Karpas-422 (cell line): Measurements from ENCODE around the gene ZNF282. TPM values are rescaled to one million over a fixed set of nuclear protein-coding genes. Genes with fewer than 3 reads are reported as not detected.

Source experiments
- DNase-seq: peaks from one replicate; pipeline ENCODE4 v3.0.0-alpha.2; 2015
- H2AFZ ChIP-seq: fragments of 200-600 bp; sonication (generic); 2 replicates; pipeline ENCODE4 v1.6.1; 2014; ENCODE audit warnings: antibody characterized with exemption, low read length, mixed read lengths
- H3K27ac ChIP-seq: fragments of 200-600 bp; sonication (generic); 2 replicates; pipeline ENCODE4 v1.5.1; 2014; ENCODE audit warnings: mild to moderate bottlenecking, low read length, moderate library complexity
- H3K27me3 ChIP-seq: fragments of 200-600 bp; sonication (generic); 2 replicates; pipeline ENCODE4 v1.6.1; 2014; ENCODE audit warnings: low read length, mixed read lengths
- H3K36me3 ChIP-seq: fragments of 200-600 bp; sonication (generic); 2 replicates; pipeline ENCODE4 v1.6.1; 2014; ENCODE audit warnings: low read length, mixed read lengths; ENCODE audit not compliant: insufficient read depth
- H3K4me1 ChIP-seq: fragments of 200-600 bp; sonication (generic); 2 replicates; pipeline ENCODE4 v1.6.1; 2014; ENCODE audit warnings: mild to moderate bottlenecking, low read length, mixed read lengths
- H3K4me2 ChIP-seq: fragments of 200-600 bp; sonication (generic); 2 replicates; pipeline ENCODE4 v1.6.1; 2014; ENCODE audit warnings: low read length, low read depth, mild to moderate bottlenecking; ENCODE audit not compliant: poor library complexity, severe bottlenecking
- H3K4me3 ChIP-seq: fragments of 200-600 bp; sonication (generic); 2 replicates; pipeline ENCODE4 v1.5.1; 2014; ENCODE audit warnings: mild to moderate bottlenecking, antibody characterized with exemption, low read length, mixed read lengths
- H3K79me2 ChIP-seq: fragments of 200-600 bp; sonication (generic); 2 replicates; pipeline ENCODE4 v1.6.1; 2014; ENCODE audit warnings: mild to moderate bottlenecking, low read length, mixed read lengths
- H3K9ac ChIP-seq: fragments of 200-600 bp; sonication (generic); 2 replicates; pipeline ENCODE4 v1.6.0; 2014; ENCODE audit warnings: low read length
- H3K9me2 ChIP-seq: fragments of 200-600 bp; sonication (generic), shearing (Covaris generic); replicated peaks from 2 replicates; pipeline ENCODE4 v1.6.0; 2014; ENCODE audit warnings: mild to moderate bottlenecking, low read length, moderate library complexity; ENCODE audit not compliant: insufficient read depth
- H3K9me3 ChIP-seq: fragments of 300-700, 200-600 bp; sonication (generic); 2 replicates; pipeline ENCODE4 v1.6.1; 2014; ENCODE audit warnings: low read length, mixed read lengths
- H4K20me1 ChIP-seq: fragments of 200-600 bp; sonication (generic); 2 replicates; pipeline ENCODE4 v1.6.1; 2014; ENCODE audit warnings: mild to moderate bottlenecking, antibody characterized with exemption, low read length, low read depth; ENCODE audit not compliant: insufficient read depth
- total RNA-seq: library from RNA; depleted of rRNA; stranded (reverse); fragments of >200 nt; shearing (Covaris generic); gene quantifications from 2 replicates; pipeline ENCODE4 v1.2.3, GENCODE V29; 2014; ENCODE audit warnings: low replicate concordance; rRNA removed

The ZNF282 gene
- 20.7 and 20.8 TPM in 2 replicates for total RNA-seq

DNA sequence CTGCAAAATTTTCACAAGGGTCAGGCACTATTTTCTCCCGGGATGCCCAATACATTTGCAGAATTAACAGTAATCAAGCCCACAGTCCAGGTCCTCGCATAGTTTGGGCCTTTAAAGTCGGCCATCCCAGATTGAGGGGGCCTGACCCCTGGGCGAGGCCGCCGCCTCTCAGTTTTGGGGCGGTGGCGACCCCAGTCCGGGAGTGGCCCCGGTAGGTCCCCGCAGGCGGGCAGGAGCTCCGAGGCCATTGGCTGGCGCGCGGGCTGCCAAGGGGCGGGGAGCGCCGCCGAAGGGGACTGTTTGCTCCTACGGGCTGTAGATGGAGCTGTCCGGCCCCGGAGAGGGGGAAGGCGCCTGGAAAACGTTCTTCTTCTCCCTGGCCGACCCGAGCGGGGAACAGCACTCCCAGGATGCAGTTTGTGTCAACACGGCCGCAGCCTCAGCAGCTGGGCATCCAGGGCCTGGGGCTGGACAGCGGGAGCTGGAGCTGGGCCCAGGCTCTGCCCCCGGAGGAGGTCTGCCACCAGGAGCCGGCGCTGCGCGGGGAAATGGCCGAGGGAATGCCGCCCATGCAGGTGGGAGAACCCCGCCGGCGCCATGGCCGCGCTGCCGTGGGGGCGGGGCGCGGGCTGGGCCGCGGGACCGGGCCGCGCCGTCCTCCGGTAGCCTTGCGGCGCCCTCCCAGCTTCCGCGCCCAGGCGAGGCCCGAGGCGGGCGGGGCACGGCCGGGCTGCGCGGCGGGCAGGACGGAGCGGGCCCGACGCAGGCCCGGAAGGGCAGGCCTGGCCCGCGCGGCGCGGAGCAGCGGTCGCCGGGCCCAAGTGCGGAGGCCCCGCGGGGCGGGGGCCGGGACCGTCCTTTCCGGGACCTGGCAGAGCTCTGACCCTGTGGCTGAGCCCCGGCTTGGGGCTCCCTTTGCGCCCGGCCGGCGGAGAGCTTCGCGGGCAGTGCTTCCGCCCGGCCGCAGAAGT, at the start of gene ZNF282:
Gene ZNF282 (plus strand): TSS at position 367 of the 971 bp plus-strand sequence. CDS start 44 bp downstream, at position 411.
- H3K27me3 ChIP-seq, result no peaks in the 10 kb centered on the region
- H3K4me2 ChIP-seq, result peak within 1 kb of the TSS; percentile 90
- H3K79me2 ChIP-seq, result peaks cover 47% of the 10 kb centered on the region
- peaks cover 23% of the 10 kb centered on the region for H3K36me3 ChIP-seq
- H3K4me3 ChIP-seq, result peak within 1 kb of the TSS; percentile 99
- peak within 1 kb of the TSS; percentile 99 for H3K9ac ChIP-seq
- peak within 1 kb of the TSS; percentile 98 for H2AFZ ChIP-seq
- peak within 1 kb of the TSS; percentile 69 for H3K27ac ChIP-seq
- H4K20me1 ChIP-seq, result no peaks in the 10 kb centered on the region
- no peaks in the 10 kb centered on the region for H3K9me2 ChIP-seq
- peaks cover 32% of the 10 kb centered on the region for H3K4me1 ChIP-seq
- peak; percentile 92 for DNase-seq
- no peaks in the 10 kb centered on the region for H3K9me3 ChIP-seq

DNA sequence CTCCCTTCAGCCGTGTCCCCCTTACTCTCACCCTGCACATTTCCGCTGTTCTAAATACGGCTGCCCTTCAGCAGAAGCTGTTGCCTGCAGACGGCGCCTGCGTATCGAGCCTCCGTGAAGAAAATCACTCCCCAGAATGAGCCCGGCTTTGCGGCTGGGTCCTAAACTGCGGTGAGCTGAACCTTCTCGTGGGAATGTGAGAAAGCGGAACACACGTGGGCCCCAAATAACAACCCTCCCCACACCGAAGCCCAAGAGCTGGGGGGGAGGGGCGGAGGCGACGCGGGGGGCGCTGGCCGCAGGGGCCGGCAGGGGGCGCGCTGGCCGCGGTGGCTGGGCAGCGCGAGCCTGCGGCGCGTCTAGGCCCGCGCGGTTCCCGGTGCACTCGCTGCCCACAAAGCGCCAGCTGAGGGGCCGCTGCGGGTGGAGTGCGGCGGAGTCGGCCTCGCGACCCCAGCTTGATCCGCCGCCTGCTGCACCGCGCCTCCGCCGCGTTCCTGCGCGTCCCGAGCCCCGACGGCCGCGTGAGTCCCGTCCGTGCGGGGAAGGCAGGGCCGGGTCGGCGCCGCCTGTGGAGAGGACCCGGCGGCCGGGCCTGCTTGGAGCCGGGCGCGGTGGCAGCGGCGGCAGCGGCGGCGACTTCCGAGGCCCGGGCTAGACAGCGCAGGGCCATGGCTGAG, 48.1 kb upstream of the ZNF282 start, which contains the start of gene ZNF398:
Gene ZNF398 (plus strand): TSS at position 382 of the 680 bp plus-strand sequence. CDS start 290 bp downstream, at position 672.
- Histone ChIP-seq H3K27me3 (no peaks in the 10 kb centered on the region), H3K9me2 (no peaks in the 10 kb centered on the region), H3K4me3 (peak within 1 kb of the TSS; percentile 81), H3K36me3 (no peaks in the 10 kb centered on the region), H2AFZ (peak within 1 kb of the TSS; percentile 77), H3K4me1 (peaks cover 33% of the 10 kb centered on the region), H3K9ac (peak within 1 kb of the TSS; percentile 80), H3K27ac (peak within 1 kb of the TSS; percentile 93), H4K20me1 (no peaks in the 10 kb centered on the region), H3K9me3 (no peaks in the 10 kb centered on the region), H3K4me2 (peak within 1 kb of the TSS; percentile 96), H3K79me2 (peaks cover 58% of the 10 kb centered on the region)
- DNase-seq, result peak; percentile 95

DNA sequence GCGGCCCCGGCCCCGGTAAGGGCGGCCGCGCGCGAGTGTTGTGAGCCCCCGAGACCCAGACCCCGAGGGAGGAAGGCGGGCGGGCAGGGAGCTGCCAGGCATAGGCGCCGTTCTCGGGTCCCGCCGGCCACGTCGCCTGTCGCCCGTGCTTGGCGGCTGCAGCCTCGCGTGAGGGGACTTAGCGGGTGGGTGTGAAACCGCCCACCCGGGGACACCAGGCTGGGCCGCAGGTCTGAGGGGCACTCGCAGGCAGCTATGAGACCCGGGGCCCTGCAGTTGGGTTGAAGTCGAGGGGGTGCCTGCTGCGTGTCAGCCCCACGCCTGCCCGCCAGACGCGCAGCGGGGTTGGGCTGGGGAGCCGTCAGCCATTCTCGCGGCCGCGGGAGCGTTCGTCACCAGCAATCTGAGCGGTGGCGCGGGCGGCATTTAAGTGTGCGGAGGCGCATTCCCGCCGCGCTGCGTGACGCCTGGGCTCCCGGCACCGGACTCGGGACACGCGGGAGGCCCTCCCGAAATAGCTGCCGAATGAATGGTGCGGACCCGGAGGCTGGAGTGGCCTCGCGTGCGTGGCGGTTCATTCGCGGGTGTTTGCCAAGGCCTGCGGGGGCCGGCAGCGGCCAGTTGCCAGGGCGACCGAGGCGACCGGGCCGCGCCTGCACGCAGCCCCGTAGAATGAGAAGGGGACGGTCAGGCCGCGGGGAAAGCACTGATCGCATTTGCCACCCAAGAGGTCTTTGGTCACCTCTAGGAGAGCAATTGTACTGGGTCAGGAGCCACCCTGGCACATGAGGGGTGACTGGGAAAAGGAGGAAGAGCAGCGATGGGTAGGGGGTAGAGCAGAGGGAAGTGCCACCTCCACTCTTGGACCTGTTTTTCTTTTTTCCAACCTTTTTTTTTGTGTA, 47.3 kb upstream of the ZNF282 start:
- Histone ChIP-seq H3K27ac (peak overlapping the region; percentile 93; the same call in 1 of the 2 replicates), H2AFZ (peak overlapping the region; percentile 39), H3K9ac (peak overlapping the region; percentile 80), H3K9me3 (no peaks in the 10 kb centered on the region), H3K27me3 (no peaks in the 10 kb centered on the region), H3K4me2 (peak overlapping the region; percentile 96), H3K36me3 (no peaks in the 10 kb centered on the region), H3K79me2 (peaks cover 65% of the 10 kb centered on the region), H3K4me3 (peak overlapping the region; percentile 81), H3K9me2 (no peaks in the 10 kb centered on the region), H4K20me1 (no peaks in the 10 kb centered on the region), H3K4me1 (peaks cover 33% of the 10 kb centered on the region)
- peak; percentile 77 for DNase-seq

DNA sequence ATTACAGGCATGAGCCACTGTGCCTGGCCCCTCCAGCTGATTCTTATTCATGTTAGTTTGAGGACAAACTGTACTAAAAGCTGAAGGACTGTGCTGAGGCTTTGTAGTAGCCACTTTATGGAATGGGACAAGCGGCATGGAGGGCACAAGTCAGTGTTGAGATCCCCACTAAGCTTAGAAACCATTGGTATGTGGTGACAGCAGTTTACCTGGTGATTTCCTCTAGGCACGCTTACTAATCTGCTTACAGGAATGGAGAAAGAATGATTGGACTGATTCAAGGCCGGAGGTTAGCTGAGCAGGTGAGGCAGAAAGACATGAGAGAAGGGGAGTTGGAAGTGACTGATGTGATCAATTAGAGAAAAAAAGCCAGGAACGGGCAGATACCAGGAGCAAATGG, 44.4 kb upstream of the ZNF282 start:
- Histone ChIP-seq H3K4me2 (no peak overlapping the region), H3K4me1 (peaks cover 12% of the 10 kb centered on the region), H3K27ac (no peak overlapping the region), H3K79me2 (peaks cover 81% of the 10 kb centered on the region), H3K9me2 (no peaks in the 10 kb centered on the region), H3K4me3 (no peak overlapping the region), H4K20me1 (no peaks in the 10 kb centered on the region), H3K9me3 (no peaks in the 10 kb centered on the region), H2AFZ (no peak overlapping the region), H3K9ac (no peak overlapping the region), H3K36me3 (peaks cover 11% of the 10 kb centered on the region; the same call in 1 of the 2 replicates), H3K27me3 (no peaks in the 10 kb centered on the region)
- DNase-seq, result no peak

DNA sequence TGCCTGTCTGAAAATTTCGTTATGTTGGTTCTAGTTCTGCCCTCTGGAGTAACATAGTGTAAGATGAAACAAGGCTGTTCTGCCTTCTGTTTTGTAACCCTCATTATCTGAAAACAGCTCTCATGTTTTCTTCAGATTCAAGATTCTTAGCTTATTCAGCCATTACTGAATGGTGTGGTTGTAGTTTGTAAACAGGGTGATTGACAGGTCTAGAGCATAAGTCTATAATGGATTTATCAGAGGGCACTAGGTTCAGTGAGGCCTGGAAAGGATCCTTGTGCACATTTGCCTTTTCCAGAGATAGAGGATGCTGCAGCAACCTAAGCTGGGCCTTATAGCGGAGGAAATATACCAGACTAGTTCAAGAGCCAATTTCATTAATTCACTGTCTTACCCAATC, 42.0 kb upstream of the ZNF282 start:
- H3K27ac ChIP-seq, result no peak overlapping the region
- H3K79me2 ChIP-seq, result peaks cover 73% of the 10 kb centered on the region
- no peaks in the 10 kb centered on the region for H4K20me1 ChIP-seq
- H2AFZ ChIP-seq, result no peak overlapping the region
- H3K9me2 ChIP-seq, result no peaks in the 10 kb centered on the region
- no peaks in the 10 kb centered on the region for H3K9me3 ChIP-seq
- H3K4me3 ChIP-seq, result no peak overlapping the region
- no peak overlapping the region for H3K4me2 ChIP-seq
- peaks cover 14% of the 10 kb centered on the region; the same call in 1 of the 2 replicates for H3K36me3 ChIP-seq
- no peak overlapping the region for H3K9ac ChIP-seq
- H3K27me3 ChIP-seq, result no peaks in the 10 kb centered on the region
- no peak for DNase-seq
- peaks cover 10% of the 10 kb centered on the region for H3K4me1 ChIP-seq

DNA sequence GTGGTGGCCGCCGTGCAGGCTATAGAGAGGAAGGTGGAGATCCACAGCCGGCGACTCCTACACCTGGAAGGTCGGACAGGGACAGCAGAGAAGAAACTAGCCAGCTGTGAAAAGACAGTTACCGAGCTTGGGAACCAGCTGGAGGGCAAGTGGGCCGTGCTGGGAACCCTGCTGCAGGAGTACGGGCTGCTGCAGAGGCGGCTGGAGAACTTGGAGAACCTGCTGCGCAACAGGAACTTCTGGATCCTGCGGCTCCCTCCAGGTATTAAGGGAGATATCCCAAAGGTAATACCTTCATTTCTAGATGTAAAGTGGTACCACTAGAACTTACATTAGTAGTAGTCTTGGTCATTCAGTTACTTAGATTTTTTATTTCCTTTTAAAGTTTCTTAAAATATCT, 41.3 kb upstream of the ZNF282 start:
- DNase-seq, result no peak
- Histone ChIP-seq H3K27me3 (no peaks in the 10 kb centered on the region), H3K9me2 (no peaks in the 10 kb centered on the region), H3K27ac (no peak overlapping the region), H3K36me3 (peaks cover 14% of the 10 kb centered on the region; the same call in 1 of the 2 replicates), H3K4me3 (no peak overlapping the region), H3K9ac (no peak overlapping the region), H3K9me3 (no peaks in the 10 kb centered on the region), H4K20me1 (no peaks in the 10 kb centered on the region), H3K79me2 (peaks cover 70% of the 10 kb centered on the region), H3K4me2 (no peak overlapping the region), H3K4me1 (peaks cover 5% of the 10 kb centered on the region), H2AFZ (no peak overlapping the region)

DNA sequence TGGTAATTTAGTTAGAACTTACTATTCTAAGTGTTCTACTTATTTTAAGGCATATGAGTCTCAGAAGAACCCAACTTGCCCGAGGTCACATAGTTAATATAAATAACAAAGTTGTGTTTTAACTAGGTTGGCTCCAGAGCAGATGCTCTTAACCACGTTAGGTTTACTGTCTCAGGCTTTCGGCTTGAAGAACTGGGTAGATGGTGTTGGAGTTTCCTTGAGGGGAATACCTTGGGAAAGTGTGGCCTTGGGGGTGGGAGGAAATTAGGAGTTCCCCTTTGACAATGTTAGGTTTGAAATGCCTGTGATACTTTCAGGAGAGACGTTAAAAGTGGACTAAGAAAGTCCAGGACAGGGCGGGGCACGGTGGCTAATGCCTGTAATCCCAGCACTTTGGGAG, 38.4 kb upstream of the ZNF282 start:
- H3K27ac ChIP-seq, result no peak overlapping the region
- H2AFZ ChIP-seq, result no peak overlapping the region
- H3K9me3 ChIP-seq, result no peaks in the 10 kb centered on the region
- no peak for DNase-seq
- no peak overlapping the region for H3K9ac ChIP-seq
- no peak overlapping the region for H3K4me2 ChIP-seq
- H3K36me3 ChIP-seq, result peaks cover 18% of the 10 kb centered on the region; the same call in 1 of the 2 replicates
- H3K4me1 ChIP-seq, result no peaks in the 10 kb centered on the region
- H3K27me3 ChIP-seq, result no peaks in the 10 kb centered on the region
- H3K9me2 ChIP-seq, result no peaks in the 10 kb centered on the region
- peaks cover 59% of the 10 kb centered on the region for H3K79me2 ChIP-seq
- no peaks in the 10 kb centered on the region for H4K20me1 ChIP-seq
- no peak overlapping the region for H3K4me3 ChIP-seq
